ENCODE measurements around the gene HAPSTR1. TPM values are rescaled to one million over a fixed set of nuclear protein-coding genes. Genes with fewer than 3 reads are reported as not detected.
A peak's percentile ranks its signal among the peaks of the same experiment; 100 is the strongest.
"Not testable (repeated sequence)": the region's sequence is repeated elsewhere in the genome, so short reads cannot be mapped to it uniquely, and the experiment has no call there.

HAPSTR1 gene
- total RNA-seq, 2 experiments from 2014 or later: 52.5 to 53.4 TPM

DNA sequence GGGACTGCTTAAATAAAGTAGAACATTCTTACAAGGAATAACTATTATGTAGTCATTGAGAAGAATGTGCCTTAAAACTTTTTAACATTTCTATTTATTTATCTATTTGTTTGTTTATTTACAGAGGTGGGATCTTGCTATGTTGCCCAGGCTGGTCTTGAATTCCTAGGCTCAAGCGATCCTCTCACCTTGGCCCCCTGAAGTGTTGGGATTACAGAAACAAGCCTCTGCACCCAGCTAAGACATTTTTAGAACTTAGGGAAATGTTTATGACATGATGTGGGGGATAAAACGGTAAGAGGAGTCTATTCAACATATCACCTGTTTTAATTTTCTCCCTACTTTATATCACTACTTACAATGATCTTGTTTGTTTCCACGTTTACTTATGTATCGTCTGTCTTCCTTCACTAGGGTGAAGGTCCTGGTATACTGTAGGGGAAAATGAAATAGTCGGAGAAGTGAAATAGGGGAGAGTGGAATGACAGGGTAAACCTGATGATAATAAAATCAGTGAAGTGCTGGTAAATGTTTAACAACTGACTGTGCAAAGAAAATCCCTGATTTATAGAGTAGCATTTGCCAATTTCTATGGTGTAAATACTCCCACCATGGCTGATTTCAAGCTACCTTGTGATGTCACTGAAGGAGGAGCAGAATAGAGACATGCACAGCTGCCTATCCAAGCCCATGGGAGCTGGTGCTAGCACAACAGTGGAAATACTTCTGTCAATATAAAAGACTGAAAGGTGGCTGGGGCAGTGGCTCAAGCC is 16.0 kb upstream of the HAPSTR1 start:
- intact Hi-C loops (cut with micrococcal nuclease): no loop called here
- TF ChIP-seq, protein P1, sequence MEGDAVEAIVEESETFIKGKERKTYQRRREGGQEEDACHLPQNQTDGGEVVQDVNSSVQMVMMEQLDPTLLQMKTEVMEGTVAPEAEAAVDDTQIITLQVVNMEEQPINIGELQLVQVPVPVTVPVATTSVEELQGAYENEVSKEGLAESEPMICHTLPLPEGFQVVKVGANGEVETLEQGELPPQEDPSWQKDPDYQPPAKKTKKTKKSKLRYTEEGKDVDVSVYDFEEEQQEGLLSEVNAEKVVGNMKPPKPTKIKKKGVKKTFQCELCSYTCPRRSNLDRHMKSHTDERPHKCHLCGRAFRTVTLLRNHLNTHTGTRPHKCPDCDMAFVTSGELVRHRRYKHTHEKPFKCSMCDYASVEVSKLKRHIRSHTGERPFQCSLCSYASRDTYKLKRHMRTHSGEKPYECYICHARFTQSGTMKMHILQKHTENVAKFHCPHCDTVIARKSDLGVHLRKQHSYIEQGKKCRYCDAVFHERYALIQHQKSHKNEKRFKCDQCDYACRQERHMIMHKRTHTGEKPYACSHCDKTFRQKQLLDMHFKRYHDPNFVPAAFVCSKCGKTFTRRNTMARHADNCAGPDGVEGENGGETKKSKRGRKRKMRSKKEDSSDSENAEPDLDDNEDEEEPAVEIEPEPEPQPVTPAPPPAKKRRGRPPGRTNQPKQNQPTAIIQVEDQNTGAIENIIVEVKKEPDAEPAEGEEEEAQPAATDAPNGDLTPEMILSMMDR (IDR thresholded peaks at IDR 0.05): no peak
- Mint-ChIP-seq H3K9me3 (peaks cover 4% of the 10 kb centered on the region), H3K27me3 (peaks cover 2% of the 10 kb centered on the region), H3K36me3 (ENCODE audit: low read depth) (peaks cover 16% of the 10 kb centered on the region), H3K4me1 (ENCODE audit: low read depth) (peaks cover 59% of the 10 kb centered on the region), H3K4me3 (no peak overlapping the region), H3K27ac (peak overlapping the region; percentile 4)
- ChIA-PET CTCF (interaction anchor here (1.0 kb wide), 1 partner anchor 113 kb away, joined by 3 read pairs; no protein-coding TSS in a partner anchor), POLR2A (interaction anchor here (0.5 to 7.1 kb wide), 4 partner anchors 16 to 207 kb away, joined by 3 to 78 read pairs (median 16); partner anchors contain the start of genes CARHSP1 and HAPSTR1)
- DNase-seq (no peak), ATAC-seq (no peak)

DNA sequence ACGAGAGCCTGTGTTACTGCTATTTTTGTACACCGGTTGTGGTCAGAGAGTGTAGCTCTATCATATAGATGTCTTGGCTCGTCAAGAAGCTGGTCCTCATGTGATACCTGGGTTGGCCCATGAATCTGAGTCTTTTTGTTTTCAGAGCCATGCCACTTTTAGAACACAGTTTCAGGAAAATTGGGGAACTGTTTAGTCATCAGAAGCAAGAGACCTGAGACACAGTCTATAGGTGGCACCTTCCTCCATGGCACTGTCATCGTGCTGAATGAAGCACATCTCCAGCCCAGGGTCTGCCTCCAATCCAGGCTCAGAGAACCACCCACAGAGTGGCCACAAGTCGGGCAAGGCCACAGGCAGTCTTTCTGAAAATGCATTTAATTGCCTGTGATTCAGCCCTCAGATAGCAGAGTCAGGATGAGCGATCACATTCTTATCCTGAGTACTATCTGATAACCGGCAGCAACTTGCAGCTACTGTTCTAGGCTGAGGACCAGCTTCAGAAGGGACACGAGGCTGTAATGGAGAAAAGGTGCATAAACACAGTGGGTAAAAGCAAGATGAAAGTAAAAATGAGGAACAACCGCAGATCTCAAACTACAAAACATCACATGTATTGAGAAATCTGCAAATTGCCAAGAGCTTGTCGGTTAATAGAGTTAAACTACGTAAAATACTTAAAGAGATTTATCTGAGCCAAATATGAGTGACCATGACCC is 14.2 kb upstream of the HAPSTR1 start:
- ChIA-PET POLR2A (interaction anchor here (1.4 to 7.1 kb wide), 3 partner anchors 8 to 24 kb away, joined by 3 to 78 read pairs (median 11); partner anchors contain the start of gene HAPSTR1), CTCF (interaction anchor here (0.8 to 3.5 kb wide), 8 partner anchors 9 to 62 kb away, joined by 3 to 10 read pairs (median 4); partner anchors contain the start of gene HAPSTR1)
- peak overlapping the region; percentile 69 for H3K27ac Mint-ChIP-seq
- peaks cover 2% of the 10 kb centered on the region for H3K27me3 Mint-ChIP-seq
- H3K9me3 Mint-ChIP-seq: peaks cover 4% of the 10 kb centered on the region
- intact Hi-C loops (cut with micrococcal nuclease): no loop called here
- DNase-seq (peak; percentile 57), ATAC-seq (peak; percentile 32)
- TF ChIP-seq, protein P1 (IDR thresholded peaks at IDR 0.05): no peak
- H3K4me1 Mint-ChIP-seq (ENCODE audit: low read depth): peaks cover 50% of the 10 kb centered on the region
- peaks cover 16% of the 10 kb centered on the region for H3K36me3 Mint-ChIP-seq (ENCODE audit: low read depth)
- no peak overlapping the region for H3K4me3 Mint-ChIP-seq

DNA sequence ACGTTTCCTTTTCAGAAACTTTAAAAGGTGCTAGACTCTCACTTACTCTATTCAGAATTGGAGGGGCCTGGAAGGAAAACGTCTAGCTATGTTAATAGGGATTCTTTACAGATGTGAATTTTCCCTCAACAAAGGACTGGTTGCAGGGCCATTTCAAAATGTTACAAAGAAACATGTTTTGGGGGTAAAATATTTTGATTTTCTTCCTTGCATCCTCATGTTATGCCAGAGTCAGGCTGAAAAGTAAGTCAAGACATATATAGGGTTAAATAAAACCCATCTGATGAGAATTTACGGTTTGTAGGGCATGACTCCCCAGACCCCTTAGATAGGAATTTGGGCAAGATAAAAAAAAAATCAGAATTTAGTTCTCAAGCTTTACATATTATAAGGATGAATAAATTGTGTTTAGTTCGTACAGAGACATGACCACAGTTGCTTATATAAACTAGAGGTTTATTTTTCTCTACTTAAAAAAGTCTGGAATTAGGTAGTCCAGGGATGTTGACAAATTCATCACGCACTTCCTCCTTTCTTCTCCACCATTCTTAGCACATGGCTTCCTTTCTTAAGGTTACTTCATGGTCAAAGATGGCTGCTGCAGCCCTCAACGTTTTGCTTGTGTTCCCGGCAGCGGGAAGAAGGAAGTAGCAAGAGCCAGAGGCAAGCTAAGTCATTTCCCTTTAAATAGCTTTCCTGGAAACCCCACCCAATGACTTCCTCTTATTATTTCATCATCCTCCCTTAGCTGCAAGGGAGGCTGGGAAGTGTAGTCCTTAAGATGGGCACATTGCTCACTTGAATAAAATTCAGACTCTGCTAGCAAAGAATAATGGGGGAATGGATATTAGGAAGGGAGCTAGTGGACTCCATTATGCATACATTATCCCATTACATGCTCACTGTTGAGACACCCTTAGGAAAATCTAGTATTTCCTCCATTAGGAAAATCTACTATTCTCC is 12.7 kb upstream of the HAPSTR1 start:
- intact Hi-C loops (cut with micrococcal nuclease); H3K27me3 Mint-ChIP-seq; H3K9me3 Mint-ChIP-seq: not testable (repeated sequence)
- ChIA-PET CTCF (interaction anchor here (0.9 to 3.5 kb wide), 9 partner anchors 9 to 70 kb away, joined by 3 to 10 read pairs (median 5); partner anchors contain the start of gene HAPSTR1), POLR2A (interaction anchor here (0.6 to 7.1 kb wide), 8 partner anchors 9 to 282 kb away, joined by 3 to 78 read pairs (median 5); partner anchors contain the start of gene HAPSTR1)
- H3K4me1 Mint-ChIP-seq (ENCODE audit: low read depth): peaks cover 35% of the 10 kb centered on the region
- peak overlapping the region; percentile 95 for H3K27ac Mint-ChIP-seq
- DNase-seq (peak; percentile 79), ATAC-seq (peak; percentile 88)
- peak overlapping the region; percentile 21 for H3K4me3 Mint-ChIP-seq
- H3K36me3 Mint-ChIP-seq (ENCODE audit: low read depth): peaks cover 13% of the 10 kb centered on the region

DNA sequence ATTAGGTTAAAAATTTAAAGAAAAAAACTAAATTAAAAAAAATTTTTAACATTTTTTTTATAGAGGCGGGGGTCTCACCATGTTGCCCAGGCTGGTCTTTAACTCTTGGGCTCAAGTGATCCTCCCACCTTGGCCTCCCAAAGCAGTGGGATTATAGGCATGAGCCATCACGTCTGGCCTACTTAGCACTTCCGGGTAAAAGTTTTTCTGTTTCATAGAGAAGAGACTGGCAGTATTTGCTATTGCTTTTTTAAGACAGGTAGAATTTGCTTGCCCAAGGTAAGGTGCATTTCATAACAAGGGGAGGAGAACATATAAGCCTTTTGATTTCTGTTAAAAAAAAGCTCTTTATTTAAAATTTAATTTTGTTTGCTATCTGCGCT is 12.0 kb upstream of the HAPSTR1 start:
- Mint-ChIP-seq H3K27ac (peak overlapping the region; percentile 87), H3K36me3 (ENCODE audit: low read depth) (peaks cover 13% of the 10 kb centered on the region), H3K4me1 (ENCODE audit: low read depth) (peaks cover 33% of the 10 kb centered on the region), H3K9me3 (peaks cover 4% of the 10 kb centered on the region), H3K27me3 (no peaks in the 10 kb centered on the region), H3K4me3 (no peak overlapping the region)
- TF ChIP-seq, protein P1 (IDR thresholded peaks at IDR 0.05): no peak
- intact Hi-C loops (cut with micrococcal nuclease): no loop called here
- ChIA-PET POLR2A (interaction anchor here (0.6 to 7.1 kb wide), 5 partner anchors 9 to 118 kb away, joined by 3 to 78 read pairs (median 6); partner anchors contain the start of gene HAPSTR1), CTCF (interaction anchor here (0.9 to 3.5 kb wide), 6 partner anchors 9 to 71 kb away, joined by 3 to 10 read pairs (median 3); no protein-coding TSS in a partner anchor)
- ATAC-seq: no peak
- no peak for DNase-seq
